Esophagus (tissue), 2 donors: ENCODE results near the gene P3H3. TPM values are rescaled to one million over a fixed set of nuclear protein-coding genes. Genes with fewer than 3 reads are reported as not detected.
"Not testable (repeated sequence)": the region's sequence is repeated elsewhere in the genome, so short reads cannot be mapped to it uniquely, and the experiment has no call there.

Experiments
- H3K27ac ChIP-seq, 2 donors: one replicate each; pipeline ENCODE4 v1.5.1; 2013; ENCODE audit warnings: low read depth in 2 of 2, mild to moderate bottlenecking in 2 of 2, inconsistent platforms in 1 of 2, low read length in 1 of 2, moderate library complexity in 1 of 2
- H3K27me3 ChIP-seq, 2 donors: one replicate each; pipeline ENCODE4 v1.6.1; 2013; ENCODE audit warnings: low read length in 2 of 2, control low read depth in 1 of 2, mild to moderate bottlenecking in 1 of 2; ENCODE audit not compliant: insufficient read depth in 2 of 2, control insufficient read depth in 1 of 2
- H3K36me3 ChIP-seq, 2 donors: one replicate each; pipeline ENCODE4 v1.6.1; 2013; ENCODE audit warnings: low read length in 1 of 2; ENCODE audit not compliant: control insufficient read depth in 2 of 2, insufficient read depth in 2 of 2
- H3K4me1 ChIP-seq, 2 donors: one replicate each; pipeline ENCODE4 v1.6.1; 2013; ENCODE audit warnings: low read length in 1 of 2; ENCODE audit not compliant: control insufficient read depth in 2 of 2, insufficient read depth in 2 of 2
- H3K4me3 ChIP-seq, 2 donors: one replicate each; pipeline ENCODE4 v1.5.1; 2013; ENCODE audit warnings: low read length in 2 of 2, mild to moderate bottlenecking in 2 of 2, low read depth in 1 of 2, moderate library complexity in 1 of 2
- H3K9me3 ChIP-seq, 2 donors: one replicate each; pipeline ENCODE4 v1.6.1; 2013; ENCODE audit warnings: mild to moderate bottlenecking in 2 of 2, low read depth in 1 of 2, low read length in 1 of 2, moderate library complexity in 1 of 2; ENCODE audit not compliant: control insufficient read depth in 2 of 2, insufficient read depth in 1 of 2
- WGBS, 2 donors: extraction: QIAGEN DNeasy Blood & Tissue Kit; methylation state at CpG; one replicate each; pipeline ENCODE4 v1.1.7; 2013; 5-methylcytosine and 5-hydroxymethylcytosine counted together
- polyA plus RNA-seq, 2 donors: library from polyadenylated mRNA; stranded (reverse); fragments of 200-250 nt; gene quantifications; one replicate each; pipeline ENCODE4 v1.2.3, GENCODE V29; 2013
- donor health status: healthy with polysubstance abuse.
- donor health status: Bipolar disorder and iron deficiency.

P3H3 gene
- polyA plus RNA-seq, 2 donors: 3.4 to 3.9 TPM

GRCh38 chr12:6868211-6869048 lies 40.2 kb downstream of the P3H3 start:
- whole genome bisulfite sequencing, 2 donors: 7 to 10% methylated on average over 22 of the region's 22 CpGs

GRCh38 chr12:6869049-6870021 lies 41.1 kb downstream of the P3H3 start:
- Histone ChIP-seq H3K27ac (peak overlapping the region in 1 of 2 donors; percentile 51), H3K9me3 (no peaks in the 10 kb centered on the region), H3K27me3 (no peaks in the 10 kb centered on the region), H3K4me1 (peaks cover 3 to 33% of the 10 kb centered on the region in 2 donors), H3K36me3 (peaks cover 8 to 35% of the 10 kb centered on the region in 2 donors), H3K4me3 (peak overlapping the region; percentile 84 to 96)
- 24 to 26% methylated on average over 12 of the region's 12 CpGs for WGBS, 2 donors

More at GRCh38 chr12:6868211-6869048, 40.2 kb downstream of the P3H3 start:
- Histone ChIP-seq H3K4me3 (peak overlapping the region; percentile 84 to 96), H3K4me1 (peaks cover 3 to 29% of the 10 kb centered on the region in 2 donors), H3K9me3 (no peaks in the 10 kb centered on the region), H3K27ac (peak overlapping the region; percentile 93 to 95), H3K36me3 (peaks cover 8 to 37% of the 10 kb centered on the region in 2 donors), H3K27me3 (no peaks in the 10 kb centered on the region)

- H3K4me1 ChIP-seq: peaks cover 3 to 33% of the 10 kb centered on the region in 2 donors
- peaks cover 5 to 27% of the 10 kb centered on the region in 2 donors for H3K36me3 ChIP-seq
- H3K9me3 ChIP-seq, H3K27me3 ChIP-seq, H3K4me3 ChIP-seq: not testable (repeated sequence)
- H3K27ac ChIP-seq: peak overlapping the region in 1 of 2 donors; percentile 51
- 43 to 67% methylated on average over 4 of the region's 4 CpGs for WGBS, 2 donors
These were observed 42.1 kb downstream of the P3H3 start for GRCh38 chr12:6870304-6870703.

GRCh38 chr12:6871052-6871957 lies 43.1 kb downstream of the P3H3 start:
- WGBS, 2 donors: 63 to 67% methylated on average over 12 of the region's 12 CpGs
- Histone ChIP-seq H3K4me3 (no peak overlapping the region), H3K27ac (peak overlapping the region; percentile 40 to 97), H3K4me1 (peaks cover 3 to 33% of the 10 kb centered on the region in 2 donors), H3K27me3 (no peaks in the 10 kb centered on the region), H3K36me3 (peaks cover 5 to 24% of the 10 kb centered on the region in 2 donors), H3K9me3 (no peaks in the 10 kb centered on the region)

GRCh38 chr12:6872073-6873048 lies 44.2 kb downstream of the P3H3 start:
- peak overlapping the region; percentile 92 to 97 for H3K27ac ChIP-seq
- WGBS, 2 donors: 1 to 2% methylated on average over 31 to 40 of the region's 40 CpGs
- no peaks in the 10 kb centered on the region for H3K9me3 ChIP-seq
- no peaks in the 10 kb centered on the region for H3K27me3 ChIP-seq
- H3K36me3 ChIP-seq: peaks cover 5 to 24% of the 10 kb centered on the region in 2 donors
- H3K4me3 ChIP-seq: peak overlapping the region; percentile 69 to 80
- H3K4me1 ChIP-seq: peaks cover 3 to 29% of the 10 kb centered on the region in 2 donors

- peaks cover 3 to 28% of the 10 kb centered on the region in 2 donors for H3K4me1 ChIP-seq
- H3K27me3 ChIP-seq: no peaks in the 10 kb centered on the region
- H3K27ac ChIP-seq: peak within 1 kb of the TSS; percentile 92 to 97
- 0 to 1% methylated on average over 58 to 66 of the region's 66 CpGs for WGBS, 2 donors
- H3K36me3 ChIP-seq: peaks cover 5 to 24% of the 10 kb centered on the region in 2 donors
- no peaks in the 10 kb centered on the region for H3K9me3 ChIP-seq
- peak within 1 kb of the TSS; percentile 69 to 80 for H3K4me3 ChIP-seq
These were observed 45.1 kb downstream of the P3H3 start, which contains the start of gene SPSB2 for GRCh38 chr12:6873094-6874014. SPSB2 (minus strand) TSS chr12:6873303; CDS start chr12:6872901, 402 bp downstream.

DNA sequence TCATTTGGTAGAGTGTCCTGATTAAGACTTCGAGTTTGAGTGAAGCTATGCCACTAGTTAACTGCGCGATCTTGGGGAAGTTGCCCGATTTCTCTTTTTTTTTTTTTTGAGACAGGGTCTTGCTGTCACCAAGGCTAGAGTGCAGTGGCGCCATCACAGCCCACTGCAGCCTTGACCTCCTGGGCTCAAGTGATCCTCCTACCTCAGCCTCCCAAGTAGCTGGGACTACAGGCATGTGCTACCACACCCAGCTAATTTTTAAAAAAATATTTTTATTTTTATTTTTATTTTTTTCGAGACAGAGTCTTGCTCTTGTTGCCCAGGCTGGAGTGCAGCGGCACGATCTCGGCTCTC lies 45.8 kb downstream of the P3H3 start:
- peaks cover 5 to 22% of the 10 kb centered on the region in 2 donors for H3K36me3 ChIP-seq
- WGBS, 2 donors: 47 to 53% methylated on average over 9 of the region's 9 CpGs
- not testable (repeated sequence) for H3K9me3 ChIP-seq, H3K27me3 ChIP-seq
- H3K4me1 ChIP-seq: peaks cover 3 to 22% of the 10 kb centered on the region in 2 donors
- peak overlapping the region; percentile 92 to 97 for H3K27ac ChIP-seq
- H3K4me3 ChIP-seq: peak overlapping the region in 1 of 2 donors; percentile 80
